ENCODE measurements around the gene OTOR. TPM values are rescaled to one million over a fixed set of nuclear protein-coding genes. Genes with fewer than 3 reads are reported as not detected.
A peak's percentile ranks its signal among the peaks of the same experiment; 100 is the strongest.

OTOR gene
- total and polyA plus RNA-seq, 3 experiments from 2014 or later: not detected

DNA sequence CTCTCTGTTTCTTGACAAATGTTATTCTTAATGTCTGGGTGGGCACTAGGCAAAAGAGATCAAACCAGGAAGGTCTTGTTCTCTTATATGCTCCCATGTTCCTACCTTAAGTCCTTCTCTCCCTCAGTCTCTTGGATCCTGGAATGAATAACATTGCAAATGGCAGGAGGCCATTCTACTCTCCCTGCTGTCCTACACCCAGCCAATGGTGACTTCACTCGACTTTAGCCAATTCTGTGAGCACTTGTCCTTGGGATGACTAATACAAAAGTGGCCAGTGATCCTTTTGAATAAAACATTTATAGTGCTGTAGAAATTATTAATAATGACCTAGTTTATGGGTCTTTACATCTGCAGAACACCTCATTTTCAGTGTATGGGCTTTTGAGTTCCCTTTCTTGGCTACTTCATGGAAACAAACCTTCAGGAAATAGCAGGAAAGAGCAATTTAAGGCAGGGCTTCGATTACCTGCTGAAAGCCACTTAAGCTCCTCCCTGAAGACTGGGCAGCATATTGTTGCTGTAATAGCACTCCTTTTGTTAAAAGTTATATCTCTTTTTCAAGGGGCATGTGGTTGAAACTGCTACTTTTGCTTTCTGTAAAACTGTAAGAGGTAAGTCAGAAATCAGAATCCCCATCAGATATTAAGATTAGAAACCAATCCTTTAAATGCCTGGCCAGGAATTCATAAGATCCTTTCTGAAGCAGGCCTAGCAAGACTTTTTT, 10.5 kb downstream of the OTOR start:
- Histone ChIP-seq H3K27ac (ENCODE audit: low read depth, low read length) (no peak overlapping the region), H3K9me3 (ENCODE audit: low read length) (no peaks in the 10 kb centered on the region), H3K36me3 (ENCODE audit: insufficient read depth, low read length) (no peaks in the 10 kb centered on the region), H3K4me3 (ENCODE audit: low read length) (no peak overlapping the region), H3K27me3 (ENCODE audit: insufficient read depth, low read length, poor library complexity, severe bottlenecking) (peaks cover 7% of the 10 kb centered on the region), H3K4me1 (ENCODE audit: insufficient read depth, low read length) (no peaks in the 10 kb centered on the region)
- no peaks in the 10 kb centered on the region for H3K36me3 Mint-ChIP-seq
- no peaks in the 10 kb centered on the region for H3K9me3 Mint-ChIP-seq
- ChIA-PET CTCF (interaction anchor here (1.2 kb wide), 1 partner anchor 58 kb away, joined by 4 read pairs; no protein-coding TSS in a partner anchor), POLR2A (no interaction called here)
- H3K27ac Mint-ChIP-seq: no peak overlapping the region
- H3K4me1 Mint-ChIP-seq: peaks cover 0 to 4% (median 3%) of the 10 kb centered on the region in 3 donors
- DNase-seq: no peak
- H3K4me3 Mint-ChIP-seq: no peak overlapping the region
- H3K27me3 Mint-ChIP-seq: peaks cover 7 to 12% of the 10 kb centered on the region in 2 donors

GRCh38 chr20:16759181-16759563, 11.0 kb downstream of the OTOR start:
- H3K4me3 ChIP-seq (ENCODE audit: low read length): no peak overlapping the region
- peaks cover 0 to 4% (median 3%) of the 10 kb centered on the region in 3 donors for H3K4me1 Mint-ChIP-seq
- peaks cover 7 to 11% of the 10 kb centered on the region in 2 donors for H3K27me3 Mint-ChIP-seq
- H3K36me3 Mint-ChIP-seq: no peaks in the 10 kb centered on the region
- CTCF ChIA-PET: interaction anchor here (1.2 kb wide), 1 partner anchor 58 kb away, joined by 4 read pairs; no protein-coding TSS in a partner anchor
- peaks cover 7% of the 10 kb centered on the region for H3K27me3 ChIP-seq (ENCODE audit: insufficient read depth, low read length, poor library complexity, severe bottlenecking)
- POLR2A ChIA-PET: no interaction called here
- no peak for DNase-seq
- H3K4me1 ChIP-seq (ENCODE audit: insufficient read depth, low read length): no peaks in the 10 kb centered on the region
- H3K27ac Mint-ChIP-seq: peak overlapping the region in 1 of 8 donors; percentile 43
- H3K9me3 ChIP-seq (ENCODE audit: low read length): no peaks in the 10 kb centered on the region
- no peak overlapping the region for H3K27ac ChIP-seq (ENCODE audit: low read depth, low read length)
- no peaks in the 10 kb centered on the region for H3K36me3 ChIP-seq (ENCODE audit: insufficient read depth, low read length)
- no peak overlapping the region for H3K4me3 Mint-ChIP-seq
- H3K9me3 Mint-ChIP-seq: no peaks in the 10 kb centered on the region

- DNase-seq: no peak
- Histone ChIP-seq H3K27ac (ENCODE audit: low read depth, low read length) (no peak overlapping the region), H3K27me3 (ENCODE audit: insufficient read depth, low read length, poor library complexity, severe bottlenecking) (peaks cover 4% of the 10 kb centered on the region), H3K4me3 (ENCODE audit: low read length) (no peak overlapping the region), H3K4me1 (ENCODE audit: insufficient read depth, low read length) (no peaks in the 10 kb centered on the region), H3K9me3 (ENCODE audit: low read length) (no peaks in the 10 kb centered on the region), H3K36me3 (ENCODE audit: insufficient read depth, low read length) (no peaks in the 10 kb centered on the region)
- ChIA-PET POLR2A (no interaction called here), CTCF (interaction anchor here (0.7 to 1.4 kb wide), 4 partner anchors 8 to 32 kb away, joined by 3 to 6 read pairs (median 3); no protein-coding TSS in a partner anchor)
- no peak overlapping the region for H3K4me3 Mint-ChIP-seq
- peaks cover 4 to 24% of the 10 kb centered on the region in 2 donors for H3K27me3 Mint-ChIP-seq
- peaks cover 0 to 4% (median 3%) of the 10 kb centered on the region in 3 donors for H3K4me1 Mint-ChIP-seq
- H3K9me3 Mint-ChIP-seq: no peaks in the 10 kb centered on the region
- H3K27ac Mint-ChIP-seq: peak overlapping the region in 2 of 8 donors; percentile 1 to 35
- H3K36me3 Mint-ChIP-seq: no peaks in the 10 kb centered on the region
Observed at GRCh38 chr20:16760431-16761304, 12.5 kb downstream of the OTOR start.

DNA sequence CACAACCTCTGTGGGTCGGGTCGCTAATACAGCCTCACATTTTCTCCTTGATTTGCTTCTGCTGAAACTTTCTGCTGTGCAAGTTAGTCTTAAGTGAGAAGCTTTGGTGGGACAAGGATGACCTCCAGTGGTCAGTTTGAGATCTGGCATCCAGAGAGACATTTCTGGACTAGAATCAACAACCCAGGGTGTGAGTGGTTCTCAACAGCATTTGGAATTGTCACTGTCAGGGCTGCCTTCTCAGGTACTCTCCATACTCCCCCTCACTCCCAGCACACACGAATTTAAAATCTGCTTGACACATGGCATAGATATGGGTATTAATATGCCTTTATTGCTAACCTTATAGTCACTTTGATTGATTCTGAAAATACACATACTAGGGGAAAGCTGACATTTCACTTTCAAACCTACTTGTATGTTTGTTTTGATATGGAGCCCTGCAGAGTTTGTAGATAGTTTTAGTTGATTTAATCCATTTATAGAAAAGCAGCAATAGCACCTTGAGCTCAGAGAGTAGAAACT, 13.2 kb downstream of the OTOR start:
- H3K36me3 ChIP-seq (ENCODE audit: insufficient read depth, low read length): no peaks in the 10 kb centered on the region
- H3K27me3 Mint-ChIP-seq: peaks cover 6 to 31% of the 10 kb centered on the region in 2 donors
- H3K27ac Mint-ChIP-seq: peak overlapping the region in 2 of 8 donors; percentile 1 to 47
- H3K4me3 Mint-ChIP-seq: no peak overlapping the region
- no peaks in the 10 kb centered on the region for H3K27me3 ChIP-seq (ENCODE audit: insufficient read depth, low read length, poor library complexity, severe bottlenecking)
- POLR2A ChIA-PET: no interaction called here
- no peaks in the 10 kb centered on the region for H3K9me3 ChIP-seq (ENCODE audit: low read length)
- no peaks in the 10 kb centered on the region for H3K4me1 ChIP-seq (ENCODE audit: insufficient read depth, low read length)
- H3K4me1 Mint-ChIP-seq: peaks cover 0 to 4% (median 3%) of the 10 kb centered on the region in 3 donors
- H3K4me3 ChIP-seq (ENCODE audit: low read length): no peak overlapping the region
- no peaks in the 10 kb centered on the region for H3K9me3 Mint-ChIP-seq
- CTCF ChIA-PET: interaction anchor here (0.7 to 1.4 kb wide), 5 partner anchors 9 to 32 kb away, joined by 3 to 6 read pairs (median 3); no protein-coding TSS in a partner anchor
- H3K27ac ChIP-seq (ENCODE audit: low read depth, low read length): no peak overlapping the region
- peak; percentile 6 to 54 (median 35) for DNase-seq
- no peaks in the 10 kb centered on the region for H3K36me3 Mint-ChIP-seq

GRCh38 chr20:16764560-16764959, 16.4 kb downstream of the OTOR start:
- ChIA-PET POLR2A (no interaction called here), CTCF (no interaction called here)
- H3K9me3 Mint-ChIP-seq: no peaks in the 10 kb centered on the region

DNA sequence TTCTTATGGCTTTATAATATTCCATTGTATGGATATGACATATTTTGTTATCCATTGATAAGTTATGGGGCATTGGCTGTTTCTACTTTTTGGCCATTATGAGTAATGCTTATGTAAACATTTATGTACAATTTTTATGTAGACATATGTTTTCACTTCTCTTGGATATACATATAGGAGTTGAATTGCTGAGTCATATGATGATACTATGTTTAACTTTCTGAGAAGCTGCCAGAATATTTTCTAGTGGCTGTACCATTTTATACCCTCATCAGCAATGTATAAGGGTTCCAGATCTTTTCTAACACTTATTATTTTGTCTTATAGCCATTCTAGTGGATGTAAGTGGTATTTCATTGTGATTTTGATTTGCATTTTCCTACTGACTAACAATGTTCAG, 23.1 kb downstream of the OTOR start:
- DNase-seq: no peak
- POLR2A ChIA-PET: no interaction called here
- Histone ChIP-seq H3K4me3 (ENCODE audit: low read length) (no peak overlapping the region), H3K9me3 (ENCODE audit: low read length) (no peaks in the 10 kb centered on the region), H3K27ac (ENCODE audit: low read depth, low read length) (no peak overlapping the region), H3K36me3 (ENCODE audit: insufficient read depth, low read length) (no peaks in the 10 kb centered on the region), H3K4me1 (ENCODE audit: insufficient read depth, low read length) (no peaks in the 10 kb centered on the region), H3K27me3 (ENCODE audit: insufficient read depth, low read length, poor library complexity, severe bottlenecking) (no peaks in the 10 kb centered on the region)
- CTCF ChIA-PET: no interaction called here
- Mint-ChIP-seq H3K27me3 (peaks cover 4 to 28% of the 10 kb centered on the region in 2 donors), H3K4me3 (no peak overlapping the region), H3K9me3 (peaks cover 0 to 6% (median 5%) of the 10 kb centered on the region in 5 donors), H3K36me3 (peaks cover 0 to 8% (median 0%) of the 10 kb centered on the region in 3 donors), H3K27ac (no peak overlapping the region), H3K4me1 (no peaks in the 10 kb centered on the region)

More at GRCh38 chr20:16764560-16764959, 16.4 kb downstream of the OTOR start:
- Mint-ChIP-seq H3K27me3 (peaks cover 8 to 40% of the 10 kb centered on the region in 2 donors), H3K27ac (no peak overlapping the region), H3K36me3 (no peaks in the 10 kb centered on the region), H3K4me3 (no peak overlapping the region), H3K4me1 (peaks cover 0 to 4% (median 3%) of the 10 kb centered on the region in 3 donors)
- no peaks in the 10 kb centered on the region for H3K4me1 ChIP-seq (ENCODE audit: insufficient read depth, low read length)
- no peaks in the 10 kb centered on the region for H3K9me3 ChIP-seq (ENCODE audit: low read length)
- no peak overlapping the region for H3K4me3 ChIP-seq (ENCODE audit: low read length)
- no peaks in the 10 kb centered on the region for H3K27me3 ChIP-seq (ENCODE audit: insufficient read depth, low read length, poor library complexity, severe bottlenecking)
- H3K27ac ChIP-seq (ENCODE audit: low read depth, low read length): no peak overlapping the region
- DNase-seq: no peak
- no peaks in the 10 kb centered on the region for H3K36me3 ChIP-seq (ENCODE audit: insufficient read depth, low read length)

- H3K4me3 ChIP-seq (ENCODE audit: low read length): no peak overlapping the region
- H3K4me1 Mint-ChIP-seq: no peaks in the 10 kb centered on the region
- H3K4me1 ChIP-seq (ENCODE audit: insufficient read depth, low read length): no peaks in the 10 kb centered on the region
- H3K4me3 Mint-ChIP-seq: no peak overlapping the region
- peaks cover 0 to 8% (median 0%) of the 10 kb centered on the region in 3 donors for H3K36me3 Mint-ChIP-seq
- H3K27ac Mint-ChIP-seq: no peak overlapping the region
- ChIA-PET POLR2A (no interaction called here), CTCF (no interaction called here)
- H3K27me3 Mint-ChIP-seq: peaks cover 0 to 11% of the 10 kb centered on the region in 2 donors
- H3K9me3 ChIP-seq (ENCODE audit: low read length): no peaks in the 10 kb centered on the region
- no peaks in the 10 kb centered on the region for H3K27me3 ChIP-seq (ENCODE audit: insufficient read depth, low read length, poor library complexity, severe bottlenecking)
- peaks cover 4 to 13% (median 6%) of the 10 kb centered on the region in 5 donors for H3K9me3 Mint-ChIP-seq
- no peak overlapping the region for H3K27ac ChIP-seq (ENCODE audit: low read depth, low read length)
- no peaks in the 10 kb centered on the region for H3K36me3 ChIP-seq (ENCODE audit: insufficient read depth, low read length)
- DNase-seq: no peak
Observed at GRCh38 chr20:16775961-16776360, 27.8 kb downstream of the OTOR start.
